GM21576 (cell line): Measurements from ENCODE around the gene GRIN2D.

Experiments
- ATAC-seq: cut with Tn5 transposase; IDR thresholded peaks from one replicate; pipeline ENCODE4 v1.9.1; 2021; ENCODE audit warnings: mild to moderate bottlenecking, moderate library complexity; ENCODE audit not compliant: unreplicated experiment

Gene GRIN2D

DNA sequence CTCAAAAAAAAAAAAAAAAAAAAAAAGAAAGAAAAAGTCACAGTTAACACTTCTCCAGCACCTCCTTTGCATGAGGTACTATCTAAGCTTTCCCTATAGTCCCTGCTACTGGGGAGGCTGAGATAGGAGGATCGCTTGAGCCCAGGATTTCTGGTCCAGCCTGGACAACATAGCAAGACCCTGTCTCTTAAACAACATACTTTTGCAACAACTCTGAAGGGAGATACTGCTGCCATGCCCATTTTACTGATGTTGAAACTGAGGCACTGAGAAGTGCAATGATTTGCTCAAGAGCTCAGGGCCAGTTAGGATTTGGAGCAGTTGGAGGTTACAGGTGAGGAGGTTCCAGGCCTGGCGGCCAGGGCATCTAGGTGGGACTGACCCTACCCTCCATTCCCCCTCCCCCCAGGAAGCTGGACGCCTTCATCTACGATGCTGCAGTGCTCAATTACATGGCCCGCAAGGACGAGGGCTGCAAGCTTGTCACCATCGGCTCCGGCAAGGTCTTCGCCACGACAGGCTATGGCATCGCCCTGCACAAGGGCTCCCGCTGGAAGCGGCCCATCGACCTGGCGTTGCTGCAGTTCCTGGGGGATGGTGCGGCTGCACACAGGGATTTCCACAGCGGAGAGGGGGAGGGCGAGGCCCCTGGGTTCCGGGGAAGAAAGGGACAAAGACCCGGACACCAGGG, 48.0 kb downstream of the GRIN2D start:
- no peak for ATAC-seq

- ATAC-seq, result no peak
Measured at GRCh38 chr19:48442116-48443035, 48.9 kb downstream of the GRIN2D start.

GRCh38 chr19:48443256-48443655, 49.8 kb downstream of the GRIN2D start:
- ATAC-seq, result no peak
